HUES6 (cell line): ENCODE results near the gene BCL11B.

Source experiments
- H3K27ac ChIP-seq: 2 replicates; pipeline ENCODE4 v1.7.0; 2013; ENCODE audit warnings: low read depth, mild to moderate bottlenecking, low read length, inconsistent platforms
- H3K27me3 ChIP-seq: 2 replicates; pipeline ENCODE4 v1.6.1; 2013; ENCODE audit warnings: low read length; ENCODE audit not compliant: control insufficient read depth, insufficient read depth
- H3K36me3 ChIP-seq: 2 replicates; pipeline ENCODE4 v1.6.1; 2013; ENCODE audit warnings: low read length; ENCODE audit not compliant: control insufficient read depth, insufficient read depth
- H3K4me1 ChIP-seq: 2 replicates; pipeline ENCODE4 v1.6.1; 2013; ENCODE audit warnings: low read length; ENCODE audit not compliant: control insufficient read depth, insufficient read depth
- H3K4me3 ChIP-seq: 2 replicates; pipeline ENCODE4 v1.5.1; 2013; ENCODE audit warnings: low read depth, low read length
- H3K9ac ChIP-seq: one replicate; pipeline ENCODE4 v1.6.1; 2013; ENCODE audit warnings: mild to moderate bottlenecking, low read length
- H3K9me3 ChIP-seq: 2 replicates; pipeline ENCODE4 v1.6.1; 2013; ENCODE audit warnings: low read depth, low read length; ENCODE audit not compliant: control insufficient read depth, insufficient read depth

The BCL11B gene

GRCh38 chr14:99203801-99204200, 68.2 kb downstream of the BCL11B start:
- no peaks in the 10 kb centered on the region for H3K36me3 ChIP-seq
- H3K4me3 ChIP-seq = no peak overlapping the region
- H3K27ac ChIP-seq = no peak overlapping the region
- no peaks in the 10 kb centered on the region for H3K9me3 ChIP-seq
- H3K9ac ChIP-seq = no peak overlapping the region
- no peaks in the 10 kb centered on the region for H3K27me3 ChIP-seq
- H3K4me1 ChIP-seq = peaks cover 29% of the 10 kb centered on the region

GRCh38 chr14:99203080-99203479, 68.9 kb downstream of the BCL11B start:
- Histone ChIP-seq H3K9ac (no peak overlapping the region), H3K4me1 (peaks cover 22% of the 10 kb centered on the region), H3K36me3 (no peaks in the 10 kb centered on the region), H3K27me3 (no peaks in the 10 kb centered on the region), H3K4me3 (no peak overlapping the region), H3K9me3 (no peaks in the 10 kb centered on the region), H3K27ac (no peak overlapping the region)

GRCh38 chr14:99202516-99202915, 69.5 kb downstream of the BCL11B start:
- Histone ChIP-seq H3K27me3 (no peaks in the 10 kb centered on the region), H3K36me3 (no peaks in the 10 kb centered on the region), H3K4me3 (no peak overlapping the region), H3K4me1 (peaks cover 16% of the 10 kb centered on the region), H3K9ac (no peak overlapping the region), H3K9me3 (no peaks in the 10 kb centered on the region), H3K27ac (no peak overlapping the region)

- Histone ChIP-seq H3K9ac (no peak overlapping the region), H3K27ac (no peak overlapping the region), H3K4me3 (no peak overlapping the region), H3K27me3 (no peaks in the 10 kb centered on the region), H3K9me3 (no peaks in the 10 kb centered on the region), H3K4me1 (peaks cover 12% of the 10 kb centered on the region), H3K36me3 (no peaks in the 10 kb centered on the region)
These were observed 70.5 kb downstream of the BCL11B start for GRCh38 chr14:99201351-99202073.

GRCh38 chr14:99200654-99201005, 71.4 kb downstream of the BCL11B start:
- no peaks in the 10 kb centered on the region for H3K36me3 ChIP-seq
- peaks cover 12% of the 10 kb centered on the region for H3K4me1 ChIP-seq
- no peak overlapping the region for H3K27ac ChIP-seq
- H3K9ac ChIP-seq = no peak overlapping the region
- no peaks in the 10 kb centered on the region for H3K27me3 ChIP-seq
- no peak overlapping the region for H3K4me3 ChIP-seq
- H3K9me3 ChIP-seq = no peaks in the 10 kb centered on the region

- Histone ChIP-seq H3K36me3 (no peaks in the 10 kb centered on the region), H3K9ac (no peak overlapping the region), H3K27me3 (no peaks in the 10 kb centered on the region), H3K27ac (no peak overlapping the region), H3K4me1 (peaks cover 12% of the 10 kb centered on the region), H3K9me3 (no peaks in the 10 kb centered on the region), H3K4me3 (no peak overlapping the region)
These were observed 71.9 kb downstream of the BCL11B start for GRCh38 chr14:99199846-99200653.

- Histone ChIP-seq H3K36me3 (no peaks in the 10 kb centered on the region), H3K27me3 (no peaks in the 10 kb centered on the region), H3K4me1 (peaks cover 12% of the 10 kb centered on the region), H3K27ac (no peak overlapping the region), H3K9me3 (no peaks in the 10 kb centered on the region), H3K9ac (no peak overlapping the region), H3K4me3 (no peak overlapping the region)
These were observed 73.1 kb downstream of the BCL11B start for GRCh38 chr14:99198746-99199502.

- Histone ChIP-seq H3K27ac (no peak overlapping the region), H3K36me3 (no peaks in the 10 kb centered on the region), H3K27me3 (no peaks in the 10 kb centered on the region), H3K9ac (no peak overlapping the region), H3K4me3 (no peak overlapping the region), H3K4me1 (peaks cover 3% of the 10 kb centered on the region; the same call in 1 of the 2 replicates), H3K9me3 (no peaks in the 10 kb centered on the region)
These were observed 75.7 kb downstream of the BCL11B start for GRCh38 chr14:99196310-99196650.

GRCh38 chr14:99195602-99196309, 76.2 kb downstream of the BCL11B start:
- Histone ChIP-seq H3K9me3 (no peaks in the 10 kb centered on the region), H3K27me3 (no peaks in the 10 kb centered on the region), H3K36me3 (no peaks in the 10 kb centered on the region), H3K4me3 (no peak overlapping the region), H3K9ac (no peak overlapping the region), H3K4me1 (peaks cover 3% of the 10 kb centered on the region; the same call in 1 of the 2 replicates), H3K27ac (no peak overlapping the region)

- H3K9me3 ChIP-seq = no peaks in the 10 kb centered on the region
- no peak overlapping the region for H3K4me3 ChIP-seq
- no peak overlapping the region for H3K27ac ChIP-seq
- peaks cover 3% of the 10 kb centered on the region; the same call in 1 of the 2 replicates for H3K4me1 ChIP-seq
- H3K27me3 ChIP-seq = no peaks in the 10 kb centered on the region
- H3K9ac ChIP-seq = no peak overlapping the region
- no peaks in the 10 kb centered on the region for H3K36me3 ChIP-seq
These were observed 77.3 kb downstream of the BCL11B start for GRCh38 chr14:99194736-99195135.
